Stimulated activated naive CD4-positive, alpha-beta T cell (primary cell): ENCODE measurements around the gene MRTFA.
A peak's percentile ranks its signal among the peaks of the same experiment; 100 is the strongest.
"Not testable (repeated sequence)": the region's sequence is repeated elsewhere in the genome, so short reads cannot be mapped to it uniquely, and the experiment has no call there.

ENCODE experiments used
- DNase-seq, 6 experiments: peaks; one replicate each; lab custom pipeline; 2025; lab: John Stamatoyannopoulos, UW

MRTFA gene

DNA sequence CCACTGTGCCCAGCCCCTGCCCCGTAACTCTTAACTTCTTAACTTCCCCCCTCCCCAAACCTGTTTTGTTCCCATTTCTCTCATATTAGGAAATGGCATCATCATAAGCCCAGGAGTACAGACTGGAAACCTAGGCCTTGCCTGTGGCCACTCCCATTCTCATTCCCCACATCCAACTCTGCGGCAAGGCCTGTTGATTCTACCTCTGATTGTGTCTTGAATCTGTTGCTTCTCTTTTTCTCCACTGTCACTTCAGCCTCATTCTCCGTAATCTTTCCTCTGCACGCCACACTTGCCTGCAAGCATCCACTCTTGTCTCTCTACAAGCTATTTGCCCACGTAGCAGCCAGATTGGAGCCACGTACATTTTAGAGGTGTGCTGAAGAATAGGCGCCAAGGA is 240.9 kb downstream of the MRTFA start:
- no peak for DNase-seq

DNA sequence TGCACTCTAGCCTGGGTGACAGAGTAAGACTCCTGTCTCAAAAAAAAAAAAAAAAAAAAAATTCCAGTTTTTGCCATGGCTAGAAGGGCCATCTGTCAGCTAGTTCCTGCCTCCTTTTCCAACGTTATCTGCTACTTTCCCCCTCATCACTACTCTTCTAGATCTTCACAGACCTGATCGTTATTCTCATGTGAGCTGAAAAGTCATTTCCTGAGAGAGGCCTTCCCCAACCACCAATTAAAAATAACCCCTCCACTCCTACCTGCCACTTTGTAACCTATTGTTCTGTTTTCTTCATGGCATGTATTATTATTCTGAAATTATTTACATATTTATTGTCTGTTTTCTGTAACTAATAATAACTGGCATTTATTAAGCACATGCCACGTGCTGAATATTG is 241.9 kb downstream of the MRTFA start:
- DNase-seq: peak in 1 of 6 experiments; percentile 12

DNA sequence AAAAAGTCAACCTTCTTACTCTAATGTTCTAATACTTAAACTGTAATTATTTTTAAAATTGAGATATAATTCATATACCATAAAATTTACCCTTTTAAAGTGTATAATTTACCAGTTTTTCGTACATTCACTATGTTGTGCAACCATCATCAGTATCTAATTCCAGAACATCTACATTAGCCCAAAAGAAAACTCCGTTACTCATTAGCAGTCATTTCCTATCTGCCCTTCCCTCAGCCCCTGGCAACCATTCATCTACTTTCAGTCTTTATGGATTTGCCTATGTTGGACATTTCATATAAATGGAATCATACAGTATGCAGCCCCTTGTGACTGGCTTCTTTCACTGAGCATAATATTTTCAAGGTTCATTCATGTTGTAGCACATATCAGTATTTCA is 243.9 kb downstream of the MRTFA start:
- no peak for DNase-seq

DNA sequence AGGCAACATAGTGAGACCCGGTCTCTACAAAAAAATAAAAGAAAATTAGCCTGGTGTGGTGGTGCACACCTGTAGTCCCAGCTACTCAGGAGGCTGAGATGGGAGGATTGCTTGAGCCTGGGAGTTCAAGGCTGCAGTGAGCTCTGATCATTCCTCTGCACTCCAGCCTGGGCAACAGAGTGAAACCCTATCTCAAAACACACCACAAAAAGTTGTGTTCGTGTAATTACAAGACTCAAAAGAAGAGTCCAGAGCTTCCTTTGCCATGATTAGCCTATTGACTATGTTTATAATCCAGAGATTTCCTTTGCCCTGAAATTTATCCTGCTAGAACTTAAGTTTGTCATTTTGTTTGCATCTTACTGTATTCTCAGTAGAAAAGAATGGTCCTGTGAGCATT is 245.1 kb downstream of the MRTFA start:
- no peak for DNase-seq

DNA sequence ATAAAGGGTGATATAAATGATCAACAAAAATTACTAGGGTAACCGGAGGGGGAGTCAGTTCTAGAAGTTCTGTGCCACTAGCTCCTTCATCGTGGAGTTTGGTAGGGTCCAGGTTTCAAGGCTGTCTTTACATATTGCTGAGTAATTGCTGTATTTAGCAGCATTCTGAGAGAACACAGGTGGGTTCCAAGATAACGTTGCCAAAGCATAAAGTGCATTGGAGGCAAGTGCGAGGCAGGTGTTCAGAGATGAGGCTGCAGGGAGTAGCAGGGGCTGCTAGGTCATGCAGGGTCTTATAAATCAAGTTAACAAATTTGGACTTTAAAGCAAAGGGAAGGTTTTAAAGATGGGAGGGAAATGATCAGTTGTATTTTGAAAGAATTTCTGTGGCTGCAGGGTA is 248.3 kb downstream of the MRTFA start:
- no peak for DNase-seq

DNA sequence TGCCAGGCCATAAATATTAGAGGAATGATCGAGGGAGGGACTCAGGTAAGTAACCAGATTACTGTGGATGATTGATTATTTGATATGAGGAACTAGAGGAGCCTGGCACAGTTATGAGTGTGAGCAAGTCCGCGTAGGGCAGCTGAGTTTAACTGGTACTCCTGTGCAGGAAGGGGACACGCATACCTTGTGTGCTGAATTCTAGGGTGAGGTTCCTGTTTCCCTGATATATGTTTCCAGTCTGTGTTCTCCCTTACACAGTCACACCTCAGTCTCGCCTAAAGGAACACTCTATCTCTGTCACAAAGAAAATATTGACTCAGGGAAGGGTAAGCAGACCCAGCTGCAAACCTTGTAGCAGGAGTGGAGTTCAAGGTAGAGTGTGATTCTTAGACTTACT is 248.8 kb downstream of the MRTFA start:
- no peak for DNase-seq

DNA sequence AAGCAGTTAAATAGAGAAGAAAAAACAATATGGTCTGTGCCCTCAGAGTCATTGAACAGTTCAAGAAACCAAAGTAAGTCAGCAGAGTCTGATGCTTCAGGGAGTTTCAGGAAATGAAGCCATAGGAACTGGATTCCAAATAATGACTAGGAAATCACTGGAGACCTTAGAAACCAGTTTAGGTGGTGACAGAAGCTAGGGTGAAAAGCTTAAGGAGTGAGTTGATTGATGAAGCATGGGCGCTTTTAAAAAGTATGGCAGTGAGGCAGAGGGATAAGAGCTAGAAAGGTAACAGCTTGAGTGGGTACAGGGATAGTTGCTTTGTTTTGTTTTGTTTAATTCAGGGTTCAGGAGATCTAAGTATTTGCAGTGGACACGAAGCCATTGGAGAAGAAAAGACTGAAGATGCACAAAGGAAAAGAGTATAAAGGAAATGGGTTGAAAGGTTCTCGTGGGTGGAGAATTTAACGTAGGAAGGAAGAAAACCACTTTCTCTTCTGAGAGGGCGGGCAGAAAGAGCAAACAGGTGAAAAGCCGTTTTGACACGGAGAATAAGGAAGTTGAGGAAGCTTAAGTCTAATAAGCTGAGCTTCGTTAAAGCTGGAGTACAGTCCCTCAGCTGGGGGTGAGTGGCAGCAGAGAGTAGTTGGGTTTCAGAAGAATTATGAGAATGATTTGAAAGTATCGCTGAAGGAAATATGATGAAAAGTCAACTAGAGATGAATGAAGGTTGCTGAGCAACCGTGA is 251.3 kb downstream of the MRTFA start:
- peak in 5 of 6 experiments; percentile 31 to 77 (median 67) for DNase-seq

DNA sequence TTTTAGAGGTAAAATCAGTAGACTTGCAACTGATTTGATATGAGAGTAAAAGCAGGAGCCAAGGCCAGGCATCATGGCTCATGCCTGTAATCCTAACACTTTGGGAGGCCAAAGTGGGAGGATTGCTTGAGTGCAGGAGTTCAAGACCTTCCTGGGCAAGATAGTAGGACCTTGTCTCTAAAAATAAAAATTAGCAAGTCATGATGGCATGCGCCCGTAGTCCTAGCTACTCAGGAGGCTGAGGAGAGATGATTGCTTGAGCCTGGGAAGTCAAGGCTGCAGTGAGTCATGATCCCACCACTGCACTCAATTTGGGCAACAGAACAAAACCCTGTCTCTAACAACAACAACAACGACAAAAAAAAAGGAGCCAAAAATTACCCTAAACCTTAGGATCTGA is 252.6 kb downstream of the MRTFA start:
- DNase-seq: no peak

DNA sequence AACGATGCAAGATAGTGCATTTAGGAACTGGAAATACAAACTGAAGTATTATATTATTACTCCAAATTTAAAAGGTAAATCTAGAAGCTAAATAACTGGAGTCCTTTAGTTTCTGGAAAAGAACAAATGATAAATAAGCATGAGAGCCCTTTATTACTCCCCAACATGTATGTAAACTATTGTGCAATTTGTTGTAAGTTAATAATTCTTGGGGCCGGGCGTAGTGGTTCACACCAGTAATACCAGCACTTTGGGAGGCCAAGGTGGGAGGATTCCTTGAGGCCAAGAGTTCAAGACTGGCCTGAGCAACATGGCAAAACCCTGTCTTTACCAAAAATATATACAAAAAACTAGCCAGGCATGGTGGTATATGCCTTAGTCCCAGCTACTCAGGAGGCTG is 255.1 kb downstream of the MRTFA start:
- DNase-seq: no peak

DNA sequence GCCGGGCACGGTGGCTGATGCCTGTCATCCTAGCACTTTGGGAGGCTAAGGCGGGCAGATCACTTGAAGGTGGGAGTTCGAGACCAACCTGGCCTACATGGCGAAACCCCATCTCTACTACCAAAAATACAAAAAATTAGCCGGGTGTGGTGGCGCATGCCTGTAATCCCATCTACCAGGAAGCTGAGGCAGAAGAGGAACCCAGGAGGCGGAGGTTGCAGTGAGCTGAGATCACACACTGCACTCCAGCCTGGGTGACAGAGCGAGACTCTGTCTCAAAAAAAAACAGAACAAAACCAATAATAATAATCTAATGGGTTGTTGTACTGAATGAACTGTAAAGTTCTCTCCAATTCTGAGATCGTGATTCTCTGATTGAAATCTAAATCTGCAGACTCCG is 258.1 kb downstream of the MRTFA start:
- DNase-seq: not testable (repeated sequence)

DNA sequence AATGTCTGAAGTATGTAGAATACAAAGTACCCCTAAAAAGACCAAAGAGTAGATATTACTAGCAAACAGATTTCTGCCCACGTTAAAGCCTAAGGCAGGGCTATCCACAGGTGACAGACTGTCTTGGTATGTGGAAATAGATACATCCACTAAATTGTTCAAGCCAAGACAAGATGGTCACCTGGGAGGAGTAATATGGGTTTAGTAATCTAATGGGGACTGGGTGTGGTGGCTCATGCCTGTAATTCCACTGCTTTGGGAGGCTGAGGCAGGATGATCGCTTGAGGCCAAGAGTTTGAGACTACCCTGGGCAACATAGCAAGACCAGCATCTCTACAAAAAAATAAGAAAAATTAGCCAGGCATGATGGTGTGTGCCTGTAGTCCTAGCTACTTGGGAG is 258.6 kb downstream of the MRTFA start:
- no peak for DNase-seq

DNA sequence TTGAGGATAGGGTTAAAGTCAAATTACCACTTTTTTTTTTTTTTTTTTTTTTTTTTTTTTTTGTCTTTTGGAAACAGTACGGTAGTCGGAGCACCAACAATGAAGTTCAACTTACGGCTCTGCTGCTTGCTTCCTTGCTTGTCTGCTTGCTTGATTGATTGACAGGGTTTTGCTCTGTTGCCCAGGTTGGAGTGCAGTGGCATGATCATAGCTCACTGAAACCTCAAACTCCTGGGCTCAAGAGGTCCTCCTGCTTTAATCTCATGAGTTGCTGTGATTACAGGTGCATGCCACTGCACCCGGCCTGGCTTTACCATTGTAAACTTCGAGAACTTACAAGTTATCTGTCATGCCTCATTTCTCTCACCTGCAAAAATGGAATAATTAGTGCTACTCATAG is 260.4 kb downstream of the MRTFA start:
- no peak for DNase-seq

DNA sequence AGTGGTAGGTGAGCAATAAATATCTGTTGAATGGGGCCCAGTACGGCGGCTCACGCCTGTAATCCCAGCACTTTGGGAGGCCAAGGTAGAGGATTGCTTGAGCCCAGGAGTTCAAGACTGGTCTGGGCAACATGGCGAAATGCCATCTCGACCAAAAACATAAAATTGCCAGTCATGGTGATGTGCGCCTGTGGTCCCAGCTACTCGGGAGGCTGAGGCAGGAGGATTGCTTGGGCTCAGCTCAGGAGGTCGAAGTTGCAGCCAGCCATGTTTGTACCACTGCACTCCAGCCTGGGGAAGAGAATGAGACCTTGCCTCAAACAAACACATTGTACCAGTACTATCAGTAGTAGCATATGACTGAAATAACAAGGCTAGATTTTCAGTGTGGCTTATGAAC is 262.0 kb downstream of the MRTFA start:
- DNase-seq: no peak

DNA sequence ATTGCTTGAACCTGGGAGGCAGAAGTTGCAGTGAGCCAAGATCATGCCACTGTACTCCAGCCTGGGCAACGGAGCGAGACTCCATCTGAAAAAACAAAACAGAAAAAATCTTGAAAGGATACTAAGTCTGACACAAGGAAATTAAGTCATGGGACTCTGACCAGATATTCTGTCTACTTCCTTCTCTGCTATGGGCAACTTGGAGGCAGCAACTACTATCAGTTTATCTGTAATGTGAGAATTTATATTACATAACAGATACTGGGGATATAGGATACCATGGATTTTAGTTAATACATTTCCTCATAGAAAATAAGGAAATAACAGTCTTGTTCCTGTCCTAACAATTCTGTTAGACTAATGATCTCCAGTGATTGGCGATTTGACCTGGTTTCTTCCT is 267.7 kb downstream of the MRTFA start:
- DNase-seq: no peak

DNA sequence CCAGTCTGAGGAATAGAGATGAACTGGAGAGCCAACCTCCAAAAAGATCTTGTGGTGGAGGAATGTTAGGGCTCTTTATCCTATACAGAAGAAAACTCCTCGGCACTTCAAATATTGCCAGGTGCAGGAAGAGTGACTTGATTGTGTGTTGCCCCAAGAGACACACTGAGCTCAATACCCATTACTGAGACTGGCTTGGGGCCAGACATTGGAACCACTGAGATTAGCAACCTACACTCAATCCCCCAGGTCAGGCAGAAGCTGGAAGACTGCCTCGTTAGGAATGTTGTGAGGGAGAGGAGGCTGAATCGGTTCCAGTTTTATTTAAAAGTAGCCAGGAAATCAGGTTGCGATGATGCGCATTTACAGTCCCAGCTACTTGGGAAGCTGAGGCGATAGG is 268.5 kb downstream of the MRTFA start:
- DNase-seq: no peak

DNA sequence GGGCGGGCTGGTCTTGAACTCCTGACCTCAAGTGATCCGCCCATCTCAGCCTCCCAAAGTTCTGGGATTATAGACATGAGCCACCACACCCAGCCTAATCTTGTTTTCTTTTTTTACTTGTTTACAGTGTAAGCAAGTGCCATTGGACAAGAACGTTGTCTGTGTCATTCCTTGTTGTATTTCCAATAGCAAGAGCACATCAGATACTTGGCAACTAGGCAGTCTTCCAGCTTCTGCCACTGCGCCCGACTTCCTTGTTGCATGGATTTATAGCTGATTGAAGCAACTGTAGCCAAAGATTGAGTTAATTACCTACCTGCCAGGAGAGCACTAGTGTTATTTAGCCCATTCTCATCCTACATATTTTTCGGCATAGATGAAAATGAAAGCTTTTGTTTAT is 269.2 kb downstream of the MRTFA start:
- DNase-seq: no peak

DNA sequence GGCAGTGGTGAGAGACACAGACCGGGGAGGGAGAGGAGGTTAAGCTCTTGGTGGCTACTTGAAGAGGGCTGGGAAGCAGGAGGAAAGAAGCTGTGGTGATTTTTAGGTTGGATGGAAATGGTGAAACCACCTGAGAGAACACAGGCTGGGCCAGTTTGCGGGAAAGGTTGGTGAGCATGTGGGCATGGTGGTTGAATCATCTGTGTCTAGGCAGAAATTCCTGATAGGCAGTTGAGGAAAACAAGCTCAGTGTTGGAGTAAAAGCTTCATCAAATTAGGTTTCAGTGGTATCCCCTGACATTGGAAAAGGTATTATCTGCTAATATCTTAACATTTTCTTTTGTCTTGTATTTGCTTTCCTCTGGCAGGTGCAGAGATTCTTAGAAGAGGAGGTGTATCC is 270.5 kb downstream of the MRTFA start:
- no peak for DNase-seq

DNA sequence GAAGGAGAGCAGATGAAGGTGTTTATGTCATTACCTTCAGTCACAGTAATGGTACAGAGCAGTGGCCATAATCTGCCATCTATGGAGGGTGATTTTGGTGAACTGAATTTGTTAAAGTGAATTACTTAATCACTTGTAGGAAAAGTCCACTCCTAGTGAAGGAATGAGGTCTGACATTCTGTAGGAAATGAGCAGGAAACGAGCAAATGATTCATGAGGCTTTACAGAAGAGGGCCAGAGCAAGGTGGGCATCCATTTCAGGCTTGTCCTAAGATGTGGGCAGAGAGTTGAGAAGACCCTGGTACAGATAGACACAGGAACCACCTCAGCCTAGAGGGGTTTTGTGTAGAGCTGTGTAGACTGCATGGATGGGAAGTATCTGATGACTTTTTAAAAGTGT is 272.1 kb downstream of the MRTFA start:
- DNase-seq: no peak

DNA sequence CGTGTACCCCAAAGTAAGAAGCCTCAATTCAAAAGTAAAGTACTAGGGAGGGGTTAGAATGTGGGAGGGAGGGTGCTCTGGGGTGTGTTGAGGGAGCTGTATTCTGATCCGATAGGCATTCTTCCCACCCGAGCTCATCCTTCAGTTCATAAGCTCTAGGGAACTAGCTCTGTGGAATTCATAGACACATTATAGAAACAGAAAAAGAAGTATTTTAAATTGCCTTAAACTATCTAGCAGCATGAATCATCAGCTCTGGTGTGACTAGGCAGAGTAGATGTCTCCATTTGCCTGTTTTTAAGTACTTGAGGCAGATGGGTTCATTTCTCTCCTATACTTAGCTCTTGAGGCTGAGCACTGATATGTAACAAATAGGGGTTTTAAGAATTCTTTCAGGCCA is 273.5 kb downstream of the MRTFA start:
- no peak for DNase-seq

DNA sequence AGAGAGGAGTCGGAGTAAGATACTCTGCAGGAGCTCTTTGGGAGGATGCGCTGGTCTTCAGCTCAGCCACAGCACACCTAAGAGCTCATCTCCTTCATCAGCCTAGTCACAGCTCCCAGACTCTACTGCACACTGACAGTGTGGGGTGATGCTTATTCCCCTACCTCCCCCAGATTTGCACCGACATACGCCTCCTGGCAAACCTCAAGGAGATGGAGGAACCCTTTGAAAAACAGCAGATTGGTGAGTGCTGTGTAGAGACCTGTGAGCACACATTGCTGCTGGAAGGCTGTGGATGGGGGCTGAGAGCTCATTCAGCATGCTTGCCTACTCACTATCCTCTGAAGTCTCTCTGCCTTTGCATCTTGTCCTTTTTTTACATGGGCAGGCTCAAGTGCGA is 275.4 kb downstream of the MRTFA start:
- no peak for DNase-seq
